Measurements from ENCODE around the gene PIP4P1. TPM values are rescaled to one million over a fixed set of nuclear protein-coding genes. Genes with fewer than 3 reads are reported as not detected.
A peak's percentile ranks its signal among the peaks of the same experiment; 100 is the strongest.

Gene PIP4P1
- total RNA-seq, 1 experiment from 2014 or later: 32.4 TPM

DNA sequence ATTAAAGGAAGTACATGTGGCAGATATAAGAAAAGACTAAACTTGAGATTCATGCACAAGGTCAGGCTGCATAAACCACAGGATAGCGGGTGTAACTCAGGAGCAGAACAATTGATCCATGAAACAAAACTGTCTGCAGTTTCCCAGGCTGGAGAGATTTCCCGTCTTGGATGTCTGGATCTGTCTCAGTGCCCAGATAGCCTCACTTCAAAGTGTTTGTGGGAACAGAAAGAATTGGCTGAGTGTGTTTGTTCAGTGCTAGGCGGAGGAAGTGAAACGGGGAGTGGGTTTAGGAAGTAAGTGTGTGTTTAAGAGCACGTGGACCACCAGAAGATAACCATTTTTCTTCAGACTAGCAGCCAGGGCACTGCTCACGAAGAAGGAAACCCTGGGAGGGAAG lies 42.7 kb upstream of the PIP4P1 start:
- BruUV-seq (replicated peaks): no TSS peak
- CTCF ChIA-PET: no interaction called here
- intact Hi-C loops (cut with micrococcal nuclease; ENCODE audit: unreplicated experiment): no loop called here
- DNase-seq (ENCODE audit: low spot score): no peak
- TF ChIP-seq, protein P1, sequence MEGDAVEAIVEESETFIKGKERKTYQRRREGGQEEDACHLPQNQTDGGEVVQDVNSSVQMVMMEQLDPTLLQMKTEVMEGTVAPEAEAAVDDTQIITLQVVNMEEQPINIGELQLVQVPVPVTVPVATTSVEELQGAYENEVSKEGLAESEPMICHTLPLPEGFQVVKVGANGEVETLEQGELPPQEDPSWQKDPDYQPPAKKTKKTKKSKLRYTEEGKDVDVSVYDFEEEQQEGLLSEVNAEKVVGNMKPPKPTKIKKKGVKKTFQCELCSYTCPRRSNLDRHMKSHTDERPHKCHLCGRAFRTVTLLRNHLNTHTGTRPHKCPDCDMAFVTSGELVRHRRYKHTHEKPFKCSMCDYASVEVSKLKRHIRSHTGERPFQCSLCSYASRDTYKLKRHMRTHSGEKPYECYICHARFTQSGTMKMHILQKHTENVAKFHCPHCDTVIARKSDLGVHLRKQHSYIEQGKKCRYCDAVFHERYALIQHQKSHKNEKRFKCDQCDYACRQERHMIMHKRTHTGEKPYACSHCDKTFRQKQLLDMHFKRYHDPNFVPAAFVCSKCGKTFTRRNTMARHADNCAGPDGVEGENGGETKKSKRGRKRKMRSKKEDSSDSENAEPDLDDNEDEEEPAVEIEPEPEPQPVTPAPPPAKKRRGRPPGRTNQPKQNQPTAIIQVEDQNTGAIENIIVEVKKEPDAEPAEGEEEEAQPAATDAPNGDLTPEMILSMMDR (conservative IDR thresholded peaks at IDR 0.05; ENCODE audit: low read depth, low read length): no peak
- no peak for TF ChIP-seq EZH2 (IDR thresholded peaks at IDR 0.05; ENCODE audit: borderline replicate concordance, low read depth, low read length, poor library complexity, severe bottlenecking)
- POLR2A ChIA-PET (ENCODE audit: low non-redundant PET): no interaction called here
- Histone ChIP-seq H3K4me3 (ENCODE audit: low read depth, low read length, poor library complexity, severe bottlenecking) (no peak overlapping the region), H3K4me1 (ENCODE audit: insufficient read depth, low read length, poor library complexity, severe bottlenecking) (no peaks in the 10 kb centered on the region), H3K27me3 (replicated peaks; ENCODE audit: insufficient read depth, low read depth, low read length, poor library complexity) (no peaks in the 10 kb centered on the region), H3K36me3 (ENCODE audit: insufficient read depth, low read length, poor library complexity, severe bottlenecking) (no peaks in the 10 kb centered on the region), H3K27ac (ENCODE audit: low read depth, low read length, poor library complexity, severe bottlenecking) (no peak overlapping the region), H3K9me3 (ENCODE audit: low read depth, low read length, poor library complexity, severe bottlenecking) (no peaks in the 10 kb centered on the region)

DNA sequence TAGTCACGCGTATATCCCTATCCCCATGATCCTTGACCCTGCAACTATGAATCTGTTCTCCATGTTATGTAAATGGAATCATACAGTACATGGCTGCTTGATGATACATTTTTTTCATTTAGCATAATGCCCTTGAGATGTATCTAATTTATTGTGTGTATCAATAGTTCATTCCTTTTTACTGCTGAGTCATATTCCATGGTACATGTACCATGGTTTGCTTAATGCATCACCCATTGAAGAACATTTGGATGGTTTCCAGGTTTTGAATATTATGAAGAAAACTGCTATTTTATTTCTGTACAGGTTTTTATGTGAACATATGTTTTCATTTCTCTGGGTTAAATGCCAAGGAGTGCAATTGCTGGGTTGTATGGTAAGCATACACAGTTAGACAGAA lies 40.1 kb upstream of the PIP4P1 start:
- CTCF ChIA-PET: no interaction called here
- no TSS peak for BruUV-seq (replicated peaks)
- no peak overlapping the region for H3K4me3 ChIP-seq (ENCODE audit: low read depth, low read length, poor library complexity, severe bottlenecking)
- no peaks in the 10 kb centered on the region for H3K27me3 ChIP-seq (replicated peaks; ENCODE audit: insufficient read depth, low read depth, low read length, poor library complexity)
- H3K36me3 ChIP-seq (ENCODE audit: insufficient read depth, low read length, poor library complexity, severe bottlenecking): no peaks in the 10 kb centered on the region
- no peak for DNase-seq (ENCODE audit: low spot score)
- POLR2A ChIA-PET (ENCODE audit: low non-redundant PET): no interaction called here
- no peak for TF ChIP-seq EZH2 (IDR thresholded peaks at IDR 0.05; ENCODE audit: borderline replicate concordance, low read depth, low read length, poor library complexity, severe bottlenecking)
- TF ChIP-seq, protein P1 (conservative IDR thresholded peaks at IDR 0.05; ENCODE audit: low read depth, low read length): no peak
- H3K9me3 ChIP-seq (ENCODE audit: low read depth, low read length, poor library complexity, severe bottlenecking): no peaks in the 10 kb centered on the region
- intact Hi-C loops (cut with micrococcal nuclease; ENCODE audit: unreplicated experiment): no loop called here
- no peak overlapping the region for H3K27ac ChIP-seq (ENCODE audit: low read depth, low read length, poor library complexity, severe bottlenecking)
- no peaks in the 10 kb centered on the region for H3K4me1 ChIP-seq (ENCODE audit: insufficient read depth, low read length, poor library complexity, severe bottlenecking)

GRCh38 chr14:20499881-20500280 lies 38.6 kb upstream of the PIP4P1 start:
- intact Hi-C loops (cut with micrococcal nuclease; ENCODE audit: unreplicated experiment): no loop called here
- ChIA-PET POLR2A (ENCODE audit: low non-redundant PET) (no interaction called here), CTCF (no interaction called here)
- no peaks in the 10 kb centered on the region for H3K27me3 ChIP-seq (replicated peaks; ENCODE audit: insufficient read depth, low read depth, low read length, poor library complexity)
- no peak for TF ChIP-seq EZH2 (IDR thresholded peaks at IDR 0.05; ENCODE audit: borderline replicate concordance, low read depth, low read length, poor library complexity, severe bottlenecking)
- no peaks in the 10 kb centered on the region for H3K36me3 ChIP-seq (ENCODE audit: insufficient read depth, low read length, poor library complexity, severe bottlenecking)
- H3K9me3 ChIP-seq (ENCODE audit: low read depth, low read length, poor library complexity, severe bottlenecking): no peaks in the 10 kb centered on the region
- DNase-seq (ENCODE audit: low spot score): no peak
- no peak overlapping the region for H3K27ac ChIP-seq (ENCODE audit: low read depth, low read length, poor library complexity, severe bottlenecking)
- no peak overlapping the region for H3K4me3 ChIP-seq (ENCODE audit: low read depth, low read length, poor library complexity, severe bottlenecking)
- BruUV-seq (replicated peaks): no TSS peak
- H3K4me1 ChIP-seq (ENCODE audit: insufficient read depth, low read length, poor library complexity, severe bottlenecking): no peaks in the 10 kb centered on the region

- CTCF ChIA-PET: no interaction called here
- Histone ChIP-seq H3K27ac (ENCODE audit: low read depth, low read length, poor library complexity, severe bottlenecking) (no peak overlapping the region), H3K36me3 (ENCODE audit: insufficient read depth, low read length, poor library complexity, severe bottlenecking) (no peaks in the 10 kb centered on the region), H3K4me1 (ENCODE audit: insufficient read depth, low read length, poor library complexity, severe bottlenecking) (no peaks in the 10 kb centered on the region), H3K27me3 (replicated peaks; ENCODE audit: insufficient read depth, low read depth, low read length, poor library complexity) (no peaks in the 10 kb centered on the region), H3K4me3 (ENCODE audit: low read depth, low read length, poor library complexity, severe bottlenecking) (no peak overlapping the region), H3K9me3 (ENCODE audit: low read depth, low read length, poor library complexity, severe bottlenecking) (no peaks in the 10 kb centered on the region)
- peak; percentile 16 for DNase-seq (ENCODE audit: low spot score)
- BruUV-seq (replicated peaks): no TSS peak
- intact Hi-C loops (cut with micrococcal nuclease; ENCODE audit: unreplicated experiment): no loop called here
- POLR2A ChIA-PET (ENCODE audit: low non-redundant PET): no interaction called here
- TF ChIP-seq, protein P1 (conservative IDR thresholded peaks at IDR 0.05; ENCODE audit: low read depth, low read length): no peak
- no peak for TF ChIP-seq EZH2 (IDR thresholded peaks at IDR 0.05; ENCODE audit: borderline replicate concordance, low read depth, low read length, poor library complexity, severe bottlenecking)
These were observed 37.9 kb upstream of the PIP4P1 start for GRCh38 chr14:20499108-20499507.

Data from A673 (cell line).